Stimulated activated naive CD8-positive, alpha-beta T cell treated with anti-CD3 and anti-CD28 coated beads, Interleukin-15, Interleukin-2, amounts not matched to agents 100 U/mL and 50 U/mL, for 24 hours (primary cell): Measurements from ENCODE around the gene MPV17L2.
"Not testable (repeated sequence)": the region's sequence is repeated elsewhere in the genome, so short reads cannot be mapped to it uniquely, and the experiment has no call there.

Experiments
- ATAC-seq: fragments of 150-1000 bp; cut with Tn5 transposase; one replicate; pipeline ENCODE4 v1.10.0; 2021
- DNase-seq: peaks from one replicate; pipeline ENCODE4 v3.0.0; 2021

Gene MPV17L2

GRCh38 chr19:18193388-18194180, 566 bp downstream of the MPV17L2 start:
- ATAC-seq, result peak; percentile 0
- no peak for DNase-seq

DNA sequence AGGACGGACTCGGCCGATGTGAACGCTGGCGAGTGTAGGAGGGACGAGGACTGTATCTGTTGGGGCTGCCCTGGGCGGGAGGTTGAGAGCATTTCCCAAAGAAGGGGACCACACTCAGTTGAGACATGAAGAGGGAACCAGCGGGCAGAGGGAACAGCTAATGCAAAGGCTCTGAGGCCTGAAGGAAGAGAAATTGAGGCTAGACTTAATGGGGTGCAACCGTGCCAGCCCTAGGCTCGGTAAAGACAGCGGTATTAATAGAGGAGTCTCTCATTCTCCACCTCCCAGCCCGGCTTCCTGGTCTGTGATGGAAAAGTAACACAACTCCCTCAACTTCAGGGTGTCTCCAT, 1.1 kb downstream of the MPV17L2 start:
- ATAC-seq (no peak), DNase-seq (no peak)

DNA sequence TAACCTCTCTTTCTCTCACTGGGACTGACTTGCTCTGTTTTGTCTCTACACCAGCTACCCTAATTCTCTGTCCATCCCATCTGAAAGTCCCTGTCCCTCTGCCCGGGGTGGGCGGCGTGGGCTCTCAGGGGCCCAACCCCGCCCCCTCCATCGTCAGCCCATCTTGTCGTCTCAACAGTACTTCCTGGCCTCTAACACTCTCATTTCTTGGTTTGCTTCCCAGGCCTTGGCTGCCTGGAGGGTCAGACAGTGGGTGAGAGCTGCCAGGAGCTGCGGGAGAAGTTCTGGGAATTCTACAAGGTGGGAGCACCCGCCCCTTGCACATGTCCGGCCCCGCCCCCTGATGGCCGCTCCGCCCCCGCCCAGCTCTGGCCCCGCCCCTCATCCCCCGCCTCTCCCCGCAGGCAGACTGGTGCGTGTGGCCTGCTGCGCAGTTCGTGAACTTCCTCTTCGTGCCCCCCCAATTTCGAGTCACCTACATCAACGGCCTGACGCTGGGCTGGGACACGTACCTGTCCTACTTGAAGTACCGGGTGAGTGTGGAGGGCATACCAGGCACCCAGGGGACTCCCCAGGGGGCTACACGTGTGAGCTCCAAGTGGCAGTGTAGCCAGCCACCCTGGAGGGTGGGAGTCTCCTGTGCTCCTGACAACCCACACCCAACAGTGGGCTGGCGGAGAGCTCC, 1.7 kb downstream of the MPV17L2 start:
- no peak for ATAC-seq
- DNase-seq, result peak; percentile 57

DNA sequence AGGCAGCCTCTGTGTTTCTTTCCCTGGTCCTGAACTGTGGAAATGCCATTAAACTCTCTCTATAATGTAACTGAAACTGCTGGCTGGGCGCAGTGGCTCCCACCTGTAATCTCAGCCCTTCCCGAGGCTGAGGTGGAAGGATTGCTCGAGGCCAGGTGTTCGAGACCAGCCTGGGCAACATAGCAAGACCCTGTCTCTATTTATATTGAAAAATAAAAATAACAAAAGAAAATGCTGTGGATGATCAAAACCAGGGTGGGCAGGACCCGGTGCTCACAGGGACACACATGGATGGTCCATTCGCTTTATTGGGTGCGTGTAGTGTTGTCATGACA, 3.5 kb downstream of the MPV17L2 start:
- no peak for DNase-seq
- ATAC-seq, result no peak

DNA sequence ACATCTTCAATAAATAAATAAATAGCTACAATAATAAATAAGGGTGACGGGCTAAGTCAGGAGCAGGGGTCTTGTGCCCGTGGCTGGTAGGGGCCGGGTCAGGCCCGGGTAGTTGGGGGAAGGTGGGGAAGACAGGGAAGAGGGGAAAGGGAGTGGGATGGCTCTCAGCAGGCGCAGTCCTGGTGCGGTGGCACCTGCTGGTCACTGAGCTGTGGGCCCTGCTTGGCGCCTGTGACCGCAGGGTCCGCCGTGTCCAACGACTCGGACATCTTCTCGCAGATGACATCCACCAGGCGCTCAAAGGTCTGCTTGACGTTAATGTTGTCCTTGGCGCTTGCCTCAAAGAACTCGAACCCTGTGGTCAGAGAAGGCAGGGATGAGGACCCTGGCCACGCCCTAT, 4.3 kb downstream of the MPV17L2 start:
- ATAC-seq (no peak), DNase-seq (no peak)

GRCh38 chr19:18197941-18198340, 4.9 kb downstream of the MPV17L2 start:
- no peak for ATAC-seq
- DNase-seq, result no peak

DNA sequence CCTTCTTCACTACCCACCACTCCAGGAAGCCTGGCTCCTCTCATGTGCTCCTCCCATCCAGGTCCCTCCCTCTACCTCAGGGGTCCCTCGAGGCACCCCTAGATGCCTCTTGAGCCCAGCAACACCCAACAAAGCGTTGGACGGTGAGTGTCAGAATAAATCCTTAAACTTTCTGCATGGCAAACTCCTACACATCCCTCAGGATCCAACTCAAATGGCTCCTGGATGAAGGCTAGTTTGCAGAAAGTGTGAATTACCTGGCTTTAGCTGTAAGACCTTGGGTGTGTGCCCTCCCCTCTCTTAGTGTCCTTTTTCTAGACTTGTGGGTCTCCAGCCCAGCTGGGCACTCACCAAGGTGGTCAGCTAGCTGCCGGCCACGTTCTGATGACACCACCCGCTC, 5.4 kb downstream of the MPV17L2 start:
- no peak for DNase-seq
- ATAC-seq, result no peak

GRCh38 chr19:18202397-18202777, 9.4 kb downstream of the MPV17L2 start:
- DNase-seq (no peak), ATAC-seq (no peak)

DNA sequence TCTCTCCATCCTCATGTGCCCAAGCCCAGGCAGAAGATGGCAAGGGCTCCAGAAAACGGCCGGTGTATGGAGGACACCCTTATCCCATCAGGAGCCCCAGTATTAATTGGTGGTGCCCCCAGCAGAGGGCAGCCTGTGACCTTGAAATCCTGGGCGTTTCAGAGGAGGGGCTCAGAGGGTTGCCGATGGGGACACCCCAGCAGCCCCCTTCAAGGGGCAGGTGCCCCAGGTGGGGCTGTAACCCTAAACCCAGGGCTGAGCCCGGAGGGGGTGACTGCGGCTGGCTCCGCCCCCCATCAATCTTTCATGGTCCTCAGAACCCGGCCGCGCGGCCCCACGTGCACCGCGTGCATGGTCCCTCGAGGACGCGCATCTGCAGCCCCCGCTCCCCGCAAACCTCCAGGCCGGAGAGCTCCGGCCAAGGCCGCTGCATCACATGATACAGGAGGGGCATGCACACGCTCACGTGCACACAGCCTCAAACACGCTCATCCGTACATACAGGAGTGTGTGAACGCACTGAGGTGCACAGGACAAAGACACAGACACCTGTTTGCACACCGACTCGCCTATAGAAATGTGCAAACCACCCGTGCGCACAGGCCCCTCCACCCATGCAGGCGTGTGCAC, 9.9 kb downstream of the MPV17L2 start:
- peak; percentile 46 for DNase-seq

GRCh38 chr19:18203408-18203862, 10.4 kb downstream of the MPV17L2 start:
- ATAC-seq (no peak), DNase-seq (peak; percentile 55)

More for the DNA sequence above, 9.9 kb downstream of the MPV17L2 start:
- ATAC-seq, result no peak

DNA sequence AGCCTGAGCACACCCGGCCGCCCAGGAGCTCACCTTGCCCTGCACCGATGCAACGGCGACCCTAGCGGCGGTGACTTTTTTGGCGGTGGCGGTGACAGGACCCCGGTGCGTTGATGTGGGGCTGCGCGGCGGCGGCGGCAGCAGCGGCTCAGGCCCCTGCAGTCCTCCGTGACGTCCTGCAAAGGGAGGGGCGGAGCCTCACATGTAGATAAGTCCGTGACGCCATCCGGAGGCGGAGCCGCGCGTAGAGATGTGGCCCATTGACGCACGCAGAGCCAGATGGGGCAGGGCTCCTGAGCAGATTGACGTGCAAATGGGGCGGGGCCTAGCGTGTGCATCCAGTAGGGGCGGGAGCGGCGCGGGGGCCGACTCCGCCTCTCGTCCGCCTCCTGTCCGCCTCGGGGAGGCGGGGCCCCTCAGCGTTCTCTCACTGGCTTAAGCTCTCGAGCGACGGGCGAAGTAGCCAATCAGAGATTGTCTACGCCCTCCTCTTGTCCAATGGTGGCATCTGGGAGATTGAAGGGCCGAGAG, 10.9 kb downstream of the MPV17L2 start, which contains the start of gene RAB3A:
Gene RAB3A, minus strand, starts transcription at position 180 of the 531 bp plus-strand sequence. CDS start 1,302 bp downstream, outside the sequence.
- peak; percentile 99 for DNase-seq

DNA sequence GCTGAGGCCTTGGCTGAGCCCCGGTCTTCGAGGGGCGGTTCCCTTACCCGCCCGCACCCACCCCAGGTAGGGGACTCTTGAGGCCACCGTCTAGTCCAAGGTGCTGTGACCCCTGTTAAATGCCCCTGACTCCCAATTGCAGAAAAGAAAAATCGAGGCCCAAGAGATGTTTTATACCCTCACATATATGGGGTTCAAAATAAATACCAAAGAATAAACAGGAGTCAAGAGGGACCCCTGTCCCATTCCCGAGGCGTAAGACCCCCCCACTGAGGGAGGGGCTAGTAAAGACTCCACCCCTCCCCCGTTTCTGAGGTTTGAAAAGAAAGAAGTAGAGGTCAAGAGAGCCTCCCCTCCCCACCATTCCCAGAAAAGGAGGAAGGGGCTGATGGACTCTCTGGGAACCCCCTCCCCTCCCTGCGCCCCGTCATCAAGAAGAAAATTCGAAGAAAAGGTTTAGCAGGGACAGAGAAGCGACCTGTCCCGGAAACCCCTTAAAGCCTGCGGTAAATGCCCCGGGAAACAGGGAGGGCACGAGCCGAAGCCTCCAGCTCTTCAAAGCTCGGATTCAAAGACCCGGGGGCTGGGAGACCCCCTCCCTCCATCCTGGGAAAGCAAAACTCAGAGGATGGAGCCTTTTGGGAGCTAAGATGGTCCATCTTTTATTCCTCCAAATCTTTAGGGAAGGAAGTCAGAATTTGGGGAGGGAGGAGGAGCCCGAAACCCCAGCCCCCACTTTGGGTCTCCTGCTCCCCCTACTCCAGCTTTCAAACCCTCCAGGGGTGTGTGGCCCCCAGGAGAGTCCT, 11.6 kb downstream of the MPV17L2 start:
- ATAC-seq (peak; percentile 0), DNase-seq (peak; percentile 61)

More for the DNA sequence above, 10.9 kb downstream of the MPV17L2 start, which contains the start of gene RAB3A:
- ATAC-seq, result peak; percentile 95

DNA sequence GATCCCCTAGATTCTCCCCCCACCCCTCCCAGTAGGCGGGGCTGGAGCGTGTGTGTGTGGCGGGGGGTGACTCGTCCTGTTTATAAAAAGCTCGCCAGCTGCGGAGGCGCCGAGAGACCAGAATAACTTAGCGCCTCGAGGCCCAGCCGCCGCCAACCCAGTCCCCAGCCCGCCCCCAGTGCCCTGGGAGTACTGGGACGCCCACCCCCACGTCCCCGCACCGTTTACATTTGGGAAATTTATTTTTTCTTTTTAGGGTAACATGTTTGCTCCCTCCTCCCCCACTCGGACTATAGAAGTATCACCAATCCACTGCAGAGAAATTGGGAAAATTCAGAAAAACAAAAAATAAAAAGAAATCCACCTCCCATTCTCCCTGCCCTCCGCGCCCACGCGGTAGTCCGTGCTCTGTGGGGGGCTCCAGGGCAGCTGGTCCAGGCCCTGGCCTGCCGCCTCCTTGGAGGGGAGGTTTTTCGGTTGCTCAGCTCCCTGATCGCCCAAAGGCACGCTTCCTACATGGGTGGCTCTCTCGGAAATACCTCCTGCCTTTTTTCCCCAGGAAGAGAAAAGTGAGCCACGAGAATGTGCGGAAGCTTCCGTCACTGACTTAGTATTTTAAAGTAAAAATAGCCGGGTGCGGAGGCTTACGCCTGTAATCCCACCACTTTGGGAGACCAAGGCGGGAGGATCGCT, 12.3 kb downstream of the MPV17L2 start:
- DNase-seq, result peak; percentile 67

GRCh38 chr19:18206018-18206417, 13.0 kb downstream of the MPV17L2 start:
- DNase-seq, result no peak
- ATAC-seq, result no peak

More for the DNA sequence above, 12.3 kb downstream of the MPV17L2 start:
- ATAC-seq, result no peak

- ATAC-seq (no peak), DNase-seq (peak; percentile 74)
Observed at GRCh38 chr19:18208098-18208951, 15.3 kb downstream of the MPV17L2 start.

DNA sequence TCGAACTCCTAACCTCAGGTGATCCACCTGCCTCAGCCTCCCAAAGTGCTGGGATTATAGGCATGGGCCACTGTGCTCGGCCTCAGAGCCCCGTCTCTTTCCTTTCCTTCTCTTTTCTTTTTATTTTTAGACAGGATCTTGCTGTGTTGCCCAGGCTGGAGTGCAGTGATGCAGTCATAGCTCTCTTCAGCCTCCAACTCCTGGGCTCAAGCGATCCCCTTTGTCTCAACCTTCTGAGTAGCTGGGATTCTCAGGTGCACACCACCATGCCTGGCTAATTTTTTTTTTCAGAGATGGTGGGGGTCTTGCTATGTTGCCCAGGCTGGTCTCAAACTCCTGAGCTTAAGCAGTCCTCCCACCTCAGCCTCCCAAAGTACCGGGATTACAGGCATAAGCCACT, 16.9 kb downstream of the MPV17L2 start:
- ATAC-seq, DNase-seq: not testable (repeated sequence)

- DNase-seq, result no peak
- ATAC-seq, result no peak
Observed at GRCh38 chr19:18211683-18212082, 18.7 kb downstream of the MPV17L2 start.

- ATAC-seq (peak; percentile 50), DNase-seq (no peak)
Observed at GRCh38 chr19:18214779-18215433, 21.9 kb downstream of the MPV17L2 start.

DNA sequence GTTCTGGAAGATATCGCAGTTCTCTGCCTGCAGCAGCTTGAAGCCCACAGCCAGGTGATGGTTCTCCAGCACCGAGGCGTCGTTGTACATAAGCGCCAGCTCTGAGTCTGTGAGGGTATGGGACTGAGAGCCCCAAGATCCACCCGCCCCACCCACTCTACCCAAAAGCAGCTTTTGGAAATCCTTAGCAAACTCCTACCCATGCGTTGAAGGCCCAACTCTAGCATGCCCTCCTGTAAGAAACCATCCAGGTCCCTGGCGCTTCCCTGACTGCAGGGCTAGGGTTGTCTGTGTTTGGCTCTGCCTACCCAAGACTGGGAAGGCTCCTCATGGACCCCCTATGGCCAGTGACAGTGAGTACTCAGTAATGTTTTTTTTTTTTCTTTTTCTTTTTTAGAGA, 23.8 kb downstream of the MPV17L2 start:
- no peak for DNase-seq
- ATAC-seq, result no peak

DNA sequence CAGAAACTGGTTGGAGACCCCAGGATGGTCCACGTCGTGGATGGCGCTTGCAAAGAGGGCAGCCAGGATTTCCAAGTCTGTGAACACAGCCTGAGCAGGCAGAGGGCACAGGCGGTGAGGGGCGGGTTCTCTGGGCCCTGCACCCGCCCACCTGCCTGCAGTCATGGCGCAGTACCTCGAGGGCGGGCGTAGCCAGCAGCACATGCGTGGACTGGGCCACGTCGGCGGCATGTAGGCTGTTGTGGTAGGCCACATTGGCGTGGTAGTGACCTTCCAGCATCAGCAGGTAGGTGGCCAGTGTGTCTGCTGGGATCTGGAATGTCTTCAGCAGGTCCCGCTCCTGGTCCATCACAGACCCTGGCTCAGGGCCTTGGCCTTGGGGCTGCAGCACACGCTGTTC, 25.1 kb downstream of the MPV17L2 start:
- ATAC-seq (no peak), DNase-seq (no peak)
